Retinal pigment epithelial cell (primary cell): ENCODE results near the gene RNFT1.

ENCODE experiments used
- DNase-seq: peaks from one replicate; pipeline ENCODE4 v3.0.0-alpha.2; 2010; ENCODE audit warnings: low read depth
- H3K4me3 ChIP-seq: 2 replicates; pipeline ENCODE4 v1.5.1; 2011; ENCODE audit warnings: mild to moderate bottlenecking, low read length, control low read depth, moderate library complexity
- CTCF ChIP-seq: conservative IDR thresholded peaks from 2 replicates; pipeline ENCODE4 v1.5.1; 2011; ENCODE audit warnings: low read depth, low read length, control low read depth, inconsistent platforms

The RNFT1 gene

GRCh38 chr17:59916446-59916845 lies 48.1 kb downstream of the RNFT1 start:
- DNase-seq = no peak
- no peak for TF ChIP-seq CTCF
- no peak overlapping the region for H3K4me3 ChIP-seq

GRCh38 chr17:59914274-59914854 lies 50.2 kb downstream of the RNFT1 start:
- H3K4me3 ChIP-seq = no peak overlapping the region
- peak; percentile 58 for TF ChIP-seq CTCF
- DNase-seq = no peak

- no peak for DNase-seq
- H3K4me3 ChIP-seq = no peak overlapping the region
- no peak for TF ChIP-seq CTCF
These were observed 57.1 kb downstream of the RNFT1 start for GRCh38 chr17:59907467-59907866.

DNA sequence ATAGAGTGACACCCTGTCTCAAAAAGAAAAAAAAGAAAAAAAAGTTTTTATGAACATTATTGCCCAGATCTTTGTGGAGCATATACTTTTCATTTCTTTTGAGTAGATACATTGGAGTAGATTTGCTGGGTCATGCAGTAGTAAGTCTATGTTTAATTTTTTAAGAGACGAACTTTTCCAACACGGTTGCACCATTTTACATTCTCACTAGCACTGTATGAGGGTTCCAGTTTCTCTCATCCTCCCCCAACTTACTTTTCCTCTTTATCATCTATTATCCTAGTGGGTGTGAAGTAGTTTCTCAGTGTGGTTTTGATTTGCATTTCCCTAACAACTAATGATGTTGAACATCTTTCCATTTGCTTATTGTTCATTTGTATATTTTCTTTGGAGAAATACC lies 61.1 kb downstream of the RNFT1 start:
- DNase-seq = no peak
- H3K4me3 ChIP-seq = no peak overlapping the region
- TF ChIP-seq CTCF = no peak
